GM18507 (cell line): ENCODE data around the gene TENM3.

Source experiments
- DNase-seq: peaks from one replicate; pipeline ENCODE4 v3.0.0; 2011; ENCODE audit warnings: low read depth; ENCODE audit not compliant: insufficient read length; ENCODE audit errors: extremely low spot score
- FAIRE-seq: peaks from 2 replicates; lab custom pipeline; 2011; peaks lifted over from hg19 to GRCh38; lab: Jason Lieb, UNC

Gene TENM3

GRCh38 chr4:182624281-182624680 lies 381.1 kb downstream of the TENM3 start:
- DNase-seq (no peak), FAIRE-seq (no peak)

GRCh38 chr4:182625193-182625592 lies 382.0 kb downstream of the TENM3 start:
- no peak for DNase-seq
- FAIRE-seq, result no peak

- no peak for FAIRE-seq
- DNase-seq, result no peak
These were observed 384.8 kb downstream of the TENM3 start for GRCh38 chr4:182627996-182628395.

GRCh38 chr4:182628544-182628943 lies 385.3 kb downstream of the TENM3 start:
- FAIRE-seq, result no peak
- DNase-seq, result no peak

GRCh38 chr4:182629096-182629495 lies 385.9 kb downstream of the TENM3 start:
- DNase-seq (no peak), FAIRE-seq (no peak)

- no peak for DNase-seq
- no peak for FAIRE-seq
These were observed 397.3 kb downstream of the TENM3 start for GRCh38 chr4:182640491-182640890.

GRCh38 chr4:182640932-182641331 lies 397.7 kb downstream of the TENM3 start:
- no peak for FAIRE-seq
- DNase-seq, result no peak

- DNase-seq, result no peak
- no peak for FAIRE-seq
These were observed 399.6 kb downstream of the TENM3 start for GRCh38 chr4:182642831-182643230.

- FAIRE-seq, result no peak
- no peak for DNase-seq
These were observed 400.8 kb downstream of the TENM3 start for GRCh38 chr4:182643801-182644682.

- no peak for DNase-seq
- no peak for FAIRE-seq
These were observed 401.5 kb downstream of the TENM3 start for GRCh38 chr4:182644683-182645050.

GRCh38 chr4:182645511-182645910 lies 402.3 kb downstream of the TENM3 start:
- no peak for DNase-seq

GRCh38 chr4:182647646-182648300 lies 404.6 kb downstream of the TENM3 start:
- DNase-seq, result no peak
- FAIRE-seq, result no peak

More at GRCh38 chr4:182645511-182645910, 402.3 kb downstream of the TENM3 start:
- no peak for FAIRE-seq

- FAIRE-seq (no peak), DNase-seq (no peak)
These were observed 405.6 kb downstream of the TENM3 start for GRCh38 chr4:182648766-182649165.

GRCh38 chr4:182649698-182650477 lies 406.7 kb downstream of the TENM3 start:
- FAIRE-seq, result no peak
- no peak for DNase-seq

GRCh38 chr4:182653596-182653995 lies 410.4 kb downstream of the TENM3 start:
- DNase-seq (no peak), FAIRE-seq (no peak)

- no peak for FAIRE-seq
- no peak for DNase-seq
These were observed 412.1 kb downstream of the TENM3 start for GRCh38 chr4:182655340-182655739.

- no peak for DNase-seq
- FAIRE-seq, result no peak
These were observed 419.3 kb downstream of the TENM3 start for GRCh38 chr4:182662551-182662950.

GRCh38 chr4:182671231-182671630 lies 428.0 kb downstream of the TENM3 start:
- no peak for DNase-seq
- no peak for FAIRE-seq

- DNase-seq (no peak), FAIRE-seq (no peak)
These were observed 428.5 kb downstream of the TENM3 start for GRCh38 chr4:182671749-182672148.

GRCh38 chr4:182678590-182678989 lies 435.4 kb downstream of the TENM3 start:
- no peak for FAIRE-seq
- DNase-seq, result no peak
